CD4-positive, alpha-beta T cell treated with Interleukin-15 for 1 hour (primary cell): ENCODE results near the gene BAIAP2L1.
"Not testable (repeated sequence)": the region's sequence is repeated elsewhere in the genome, so short reads cannot be mapped to it uniquely, and the experiment has no call there.

Experiments
- DNase-seq: peaks from one replicate; pipeline ENCODE4 v3.0.0-alpha.2; 2020

Gene BAIAP2L1

GRCh38 chr7:98317366-98318040 lies 83.4 kb downstream of the BAIAP2L1 start:
- no peak for DNase-seq

DNA sequence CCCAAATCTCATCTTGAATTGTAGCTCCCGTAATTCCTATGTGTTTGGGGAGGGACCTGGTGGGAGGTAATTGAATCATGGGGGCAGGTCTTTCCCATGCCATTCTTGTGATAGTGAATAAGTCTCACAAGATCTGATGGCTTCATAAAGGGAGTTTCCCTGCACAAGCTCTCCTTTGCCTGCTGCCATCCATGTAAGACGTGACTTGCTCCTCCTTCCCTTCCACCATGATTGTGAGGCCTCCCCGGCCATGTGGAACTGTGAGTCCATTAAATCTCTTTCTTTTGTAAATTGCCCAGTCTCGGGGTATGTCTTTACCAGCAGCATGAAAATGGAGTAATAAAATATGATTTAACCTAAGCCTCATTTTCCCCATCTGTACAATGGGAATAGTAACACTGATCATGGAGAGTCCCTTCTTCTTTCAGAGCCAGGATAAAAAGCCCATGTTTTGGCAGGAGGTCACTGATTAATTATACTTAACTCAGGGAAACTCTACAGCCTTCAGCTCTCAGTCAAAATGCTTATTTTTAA lies 84.8 kb downstream of the BAIAP2L1 start:
- DNase-seq = not testable (repeated sequence)

GRCh38 chr7:98315318-98315993 lies 85.4 kb downstream of the BAIAP2L1 start:
- no peak for DNase-seq

DNA sequence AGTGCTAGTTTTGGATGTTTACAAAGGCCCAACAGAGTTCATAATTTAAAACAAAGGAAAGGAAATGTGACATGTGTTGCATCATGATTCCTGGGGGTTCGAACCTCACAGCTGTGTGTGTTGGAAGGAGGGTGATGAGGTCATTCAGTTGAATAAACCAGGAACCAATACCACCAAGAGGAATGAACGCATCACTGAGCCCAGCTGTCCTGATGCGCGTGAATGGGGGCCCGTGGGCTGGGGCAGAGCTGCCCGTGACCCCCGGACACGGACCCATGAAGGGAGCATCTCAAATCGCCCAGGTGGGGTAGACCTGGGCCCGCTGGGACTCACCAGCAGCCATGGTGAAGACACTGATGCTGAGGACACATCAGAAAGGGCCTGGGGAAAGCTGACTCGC lies 86.4 kb downstream of the BAIAP2L1 start:
- peak; percentile 56 for DNase-seq

- no peak for DNase-seq
Measured at GRCh38 chr7:98312201-98312600, 88.7 kb downstream of the BAIAP2L1 start.

- no peak for DNase-seq
Measured at GRCh38 chr7:98309566-98309965, 91.3 kb downstream of the BAIAP2L1 start.

- no peak for DNase-seq
Measured at GRCh38 chr7:98307971-98308466, 92.9 kb downstream of the BAIAP2L1 start.

- DNase-seq = no peak
Measured at GRCh38 chr7:98305951-98306535, 94.8 kb downstream of the BAIAP2L1 start.

DNA sequence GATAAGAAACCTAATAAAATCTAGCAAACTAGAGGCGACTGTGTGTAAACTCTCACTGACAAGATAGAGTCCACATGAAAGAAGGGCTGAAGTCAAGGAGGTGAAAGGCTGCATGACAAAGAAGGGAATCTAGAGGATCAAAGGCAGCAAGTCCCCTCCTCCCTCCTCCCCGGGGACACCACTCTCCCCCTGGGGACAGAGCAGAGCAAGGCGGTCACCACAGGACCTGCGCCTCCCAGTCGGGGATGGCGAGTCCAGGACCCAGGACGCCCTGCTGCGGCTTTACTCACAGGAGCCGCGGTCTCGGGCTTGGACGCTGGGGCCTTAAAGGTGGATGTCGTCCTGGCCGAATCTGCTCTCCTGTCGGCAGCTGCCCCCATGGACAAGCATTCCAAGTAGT lies 97.0 kb downstream of the BAIAP2L1 start:
- DNase-seq = no peak

DNA sequence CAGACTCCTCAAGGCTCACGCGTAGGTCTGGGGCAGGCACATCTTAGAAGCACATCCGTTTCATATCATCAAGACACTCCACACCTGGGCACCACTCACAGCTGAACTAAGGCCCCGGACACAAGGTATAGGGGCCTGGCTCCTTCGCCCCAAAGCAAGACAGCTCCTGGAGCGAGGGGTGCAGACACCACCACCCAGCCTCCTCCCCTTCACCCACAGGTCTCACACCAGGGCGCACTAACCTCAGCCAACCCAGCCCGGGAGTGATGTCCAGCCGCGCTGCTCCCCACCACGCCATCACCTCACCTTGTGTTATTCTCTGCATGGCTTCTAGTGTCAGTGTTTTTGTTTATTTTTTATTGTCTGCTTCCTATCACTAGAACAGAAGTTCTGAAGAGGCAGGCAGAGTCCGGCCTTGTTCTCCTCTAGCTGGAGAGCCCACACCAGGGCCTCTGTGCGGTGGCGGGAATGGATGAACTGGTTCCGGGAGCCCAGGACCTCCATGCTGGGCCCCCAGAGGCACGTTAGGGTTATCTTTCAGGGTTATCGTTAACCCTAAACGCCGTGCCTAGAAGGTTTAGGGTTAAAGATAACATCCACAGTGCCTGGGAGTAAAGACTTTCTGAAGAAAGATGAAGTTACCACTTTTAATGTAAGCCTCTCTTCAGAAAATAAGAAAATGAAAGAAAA lies 97.6 kb downstream of the BAIAP2L1 start:
- no peak for DNase-seq

GRCh38 chr7:98301693-98302470 lies 99.0 kb downstream of the BAIAP2L1 start:
- no peak for DNase-seq

DNA sequence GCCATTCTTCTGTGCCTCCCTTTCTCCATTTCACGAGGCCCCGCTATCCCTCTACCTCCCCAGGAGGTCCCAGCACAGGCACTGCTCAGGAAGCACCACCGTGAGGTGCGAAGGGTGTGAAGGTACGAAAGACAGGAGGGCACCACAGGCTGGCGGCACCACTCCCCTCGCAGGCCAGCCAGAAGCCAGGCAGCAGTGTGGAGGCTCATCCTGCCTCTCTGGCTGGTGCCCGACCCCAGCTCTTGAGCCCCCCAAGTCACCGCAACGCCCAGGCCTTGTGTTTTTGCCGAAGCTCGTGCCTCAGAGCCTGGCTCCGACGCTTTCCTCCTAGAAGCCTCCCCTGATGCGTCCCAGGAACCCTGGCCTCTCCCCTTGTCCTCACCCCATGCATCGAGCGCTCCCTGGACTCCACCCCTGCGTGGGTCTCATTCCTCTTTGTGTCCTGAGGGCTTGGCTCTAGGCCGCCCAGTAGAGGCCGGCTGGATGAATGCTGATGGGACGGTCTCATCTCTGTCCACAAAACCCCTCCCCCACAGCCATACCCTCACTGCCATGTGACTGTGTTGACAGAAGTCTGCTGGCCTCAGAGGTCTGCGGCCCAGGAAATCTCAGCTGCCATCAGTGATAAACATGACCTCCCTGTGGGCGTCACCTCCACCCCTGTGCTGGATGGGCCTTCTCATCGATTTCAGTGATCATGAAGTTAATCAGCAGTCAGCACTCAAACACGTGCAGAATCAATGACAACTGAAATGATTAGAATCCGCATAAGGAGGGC lies 100.1 kb downstream of the BAIAP2L1 start:
- DNase-seq = no peak

- no peak for DNase-seq
Measured at GRCh38 chr7:98297626-98298286, 103.1 kb downstream of the BAIAP2L1 start.

DNA sequence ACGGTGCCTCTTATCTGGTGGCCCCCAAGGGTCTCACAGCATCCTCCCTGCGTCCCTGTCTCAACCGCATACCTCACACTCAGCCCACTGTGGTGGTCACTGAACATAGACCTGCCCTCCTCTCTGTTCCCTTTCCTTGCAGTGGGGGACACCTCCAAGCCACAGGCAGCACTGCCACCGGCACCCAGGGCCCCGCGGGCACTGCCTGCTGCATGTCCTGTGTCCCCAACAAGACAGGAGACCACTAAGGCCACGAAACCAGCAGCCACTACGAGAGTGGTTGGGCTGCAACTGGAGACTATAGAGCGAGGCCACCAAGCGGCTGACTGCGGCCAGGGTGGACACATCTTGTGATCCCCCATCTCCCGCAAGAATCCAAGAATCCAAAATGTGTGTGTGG lies 104.1 kb downstream of the BAIAP2L1 start:
- no peak for DNase-seq

- no peak for DNase-seq
Measured at GRCh38 chr7:98295467-98296192, 105.3 kb downstream of the BAIAP2L1 start.

DNA sequence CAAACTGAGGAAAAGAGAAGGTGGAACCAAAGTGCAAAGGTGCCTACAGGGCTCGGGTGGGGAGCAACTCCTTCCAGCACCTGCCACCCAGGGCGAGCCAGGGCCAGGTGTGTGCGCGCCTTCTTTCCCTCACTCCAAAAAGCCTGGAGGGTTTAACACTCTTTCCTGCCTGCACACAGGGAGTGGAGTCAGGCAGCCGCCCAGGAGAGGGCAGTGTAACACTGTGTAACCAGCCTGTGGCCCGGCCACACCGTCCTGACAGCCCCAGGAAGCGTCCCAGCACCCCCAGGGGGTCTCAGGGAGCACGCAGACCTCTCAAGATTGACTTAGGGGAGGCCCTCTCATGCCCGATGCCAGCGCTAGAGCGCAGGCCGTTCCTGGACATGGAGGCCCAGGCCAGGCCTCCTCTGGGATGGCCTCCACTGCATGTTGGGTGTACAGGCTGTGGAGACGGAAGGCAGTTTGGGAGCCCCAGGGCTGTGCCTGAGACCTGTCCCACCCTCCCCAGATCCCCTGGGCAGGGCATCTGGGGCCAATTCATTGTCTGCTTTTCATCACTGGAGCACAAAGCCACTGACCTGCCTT lies 106.0 kb downstream of the BAIAP2L1 start:
- DNase-seq = no peak

DNA sequence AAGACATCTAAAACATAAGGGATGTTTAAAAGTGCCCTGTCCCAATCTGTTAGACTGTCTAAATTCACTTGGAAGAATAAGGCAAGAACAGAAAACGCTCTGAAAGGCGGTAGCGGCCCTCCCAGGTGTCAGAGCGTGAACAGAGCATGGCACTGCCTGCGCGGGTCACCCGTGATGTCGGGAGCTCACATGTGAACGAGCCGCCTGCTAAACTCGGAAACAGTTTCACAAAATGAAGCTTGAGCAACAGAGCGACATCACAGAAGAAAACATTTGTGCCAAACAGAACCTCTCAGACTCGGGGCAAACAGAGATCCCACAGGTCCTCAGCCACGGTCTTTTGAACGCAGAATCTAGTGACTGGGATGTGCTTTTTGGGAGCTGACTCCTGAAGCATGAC lies 106.6 kb downstream of the BAIAP2L1 start:
- DNase-seq = no peak

DNA sequence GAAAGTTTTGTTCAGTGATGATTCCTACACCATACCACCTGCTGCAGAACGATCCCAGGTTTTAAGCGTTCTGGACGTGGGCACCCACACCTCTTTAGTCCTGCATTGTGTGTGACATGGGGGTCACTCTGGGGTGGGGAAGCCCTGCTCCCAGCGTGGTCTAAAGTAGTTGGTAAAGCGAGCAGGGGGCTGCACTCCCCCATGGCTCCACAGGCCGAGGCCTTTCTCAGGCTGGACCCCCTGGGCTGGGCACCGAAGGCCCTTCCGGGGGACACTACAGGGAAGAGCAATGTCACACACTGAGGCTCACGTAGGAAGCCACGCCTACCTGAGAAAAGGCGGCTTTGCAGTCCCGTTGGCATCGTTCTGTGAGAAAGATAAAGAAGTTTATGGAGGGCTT lies 107.1 kb downstream of the BAIAP2L1 start:
- DNase-seq = no peak

GRCh38 chr7:98293265-98293664 lies 107.6 kb downstream of the BAIAP2L1 start:
- DNase-seq = no peak

GRCh38 chr7:98291717-98292116 lies 109.2 kb downstream of the BAIAP2L1 start:
- DNase-seq = no peak
